Glutamatergic neuron (in vitro differentiated cells): ENCODE measurements around the gene SNAPIN. TPM values are rescaled to one million over a fixed set of nuclear protein-coding genes. Genes with fewer than 3 reads are reported as not detected.

Experiments used
- DNase-seq: peaks from one replicate; pipeline ENCODE4 v3.0.0; 2022
- H3K27ac Mint-ChIP-seq: one replicate; pipeline ENCODE4 v1.8.0; 2020; ENCODE audit warnings: mild to moderate bottlenecking, mixed read lengths, inconsistent platforms; ENCODE audit not compliant: unreplicated experiment
- H3K27me3 Mint-ChIP-seq: one replicate; pipeline ENCODE4 v1.8.0; 2020; ENCODE audit warnings: mild to moderate bottlenecking, moderate library complexity, mixed read lengths, inconsistent platforms; ENCODE audit not compliant: unreplicated experiment
- H3K36me3 Mint-ChIP-seq: one replicate; pipeline ENCODE4 v1.8.0; 2020; ENCODE audit warnings: mild to moderate bottlenecking, mixed read lengths, inconsistent platforms; ENCODE audit not compliant: unreplicated experiment
- H3K4me1 Mint-ChIP-seq: one replicate; pipeline ENCODE4 v1.8.0; 2020; ENCODE audit warnings: mild to moderate bottlenecking, low read depth, mixed read lengths, inconsistent platforms; ENCODE audit not compliant: unreplicated experiment
- H3K4me3 Mint-ChIP-seq: one replicate; pipeline ENCODE4 v1.8.0; 2020; ENCODE audit warnings: mild to moderate bottlenecking, mixed read lengths, inconsistent platforms; ENCODE audit not compliant: unreplicated experiment
- H3K9me3 Mint-ChIP-seq: one replicate; pipeline ENCODE4 v1.8.0; 2020; ENCODE audit warnings: mild to moderate bottlenecking, moderate library complexity, mixed read lengths, inconsistent platforms; ENCODE audit not compliant: unreplicated experiment
- total RNA-seq: library from RNA; stranded (reverse); fragmentation: NEBNext Ultra II Directional; extraction: Animal tissue kit (Norgen Biotek cat#: 25700); gene quantifications from one replicate; pipeline ENCODE4 v1.2.1, GENCODE V29; 2021; ENCODE audit not compliant: unreplicated experiment
- TF ChIP-seq, protein P1 (sequence below): fragments of 200-600 bp; sonication (generic); IDR thresholded peaks from one replicate; pipeline ENCODE4 v1.5.0; 2021; ENCODE audit not compliant: partially characterized antibody, unreplicated experiment

SNAPIN gene
- total RNA-seq, 1 donor from 2014 or later = 30.8 TPM

DNA sequence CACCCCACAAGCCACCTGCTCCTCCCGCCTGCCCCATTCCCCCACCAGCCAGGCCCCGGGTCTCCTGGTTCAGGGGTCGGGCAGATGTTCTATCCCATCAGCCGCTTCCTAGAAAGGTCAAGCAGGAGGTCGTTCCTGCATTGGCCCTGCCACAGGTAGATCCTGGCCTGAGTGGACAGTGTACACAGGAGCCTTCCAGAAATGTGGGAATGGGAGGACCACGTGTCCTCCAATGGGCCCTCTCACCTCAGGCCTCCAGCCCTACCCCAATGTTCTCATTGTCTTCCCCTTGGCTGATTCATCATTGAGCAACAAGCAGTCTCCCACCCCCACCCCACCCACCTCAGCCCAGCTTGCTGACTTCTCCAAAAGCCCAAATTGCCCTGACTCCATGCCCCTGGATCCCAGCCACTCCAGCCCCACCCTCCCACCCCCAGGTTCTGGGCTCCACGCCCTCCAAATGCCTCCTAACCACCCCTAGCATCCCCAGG lies 47.6 kb upstream of the SNAPIN start:
- DNase-seq = no peak
- H3K36me3 Mint-ChIP-seq = no peaks in the 10 kb centered on the region
- peaks cover 11% of the 10 kb centered on the region for H3K9me3 Mint-ChIP-seq
- no peak overlapping the region for H3K4me3 Mint-ChIP-seq
- H3K4me1 Mint-ChIP-seq = peaks cover 13% of the 10 kb centered on the region
- TF ChIP-seq, protein P1, sequence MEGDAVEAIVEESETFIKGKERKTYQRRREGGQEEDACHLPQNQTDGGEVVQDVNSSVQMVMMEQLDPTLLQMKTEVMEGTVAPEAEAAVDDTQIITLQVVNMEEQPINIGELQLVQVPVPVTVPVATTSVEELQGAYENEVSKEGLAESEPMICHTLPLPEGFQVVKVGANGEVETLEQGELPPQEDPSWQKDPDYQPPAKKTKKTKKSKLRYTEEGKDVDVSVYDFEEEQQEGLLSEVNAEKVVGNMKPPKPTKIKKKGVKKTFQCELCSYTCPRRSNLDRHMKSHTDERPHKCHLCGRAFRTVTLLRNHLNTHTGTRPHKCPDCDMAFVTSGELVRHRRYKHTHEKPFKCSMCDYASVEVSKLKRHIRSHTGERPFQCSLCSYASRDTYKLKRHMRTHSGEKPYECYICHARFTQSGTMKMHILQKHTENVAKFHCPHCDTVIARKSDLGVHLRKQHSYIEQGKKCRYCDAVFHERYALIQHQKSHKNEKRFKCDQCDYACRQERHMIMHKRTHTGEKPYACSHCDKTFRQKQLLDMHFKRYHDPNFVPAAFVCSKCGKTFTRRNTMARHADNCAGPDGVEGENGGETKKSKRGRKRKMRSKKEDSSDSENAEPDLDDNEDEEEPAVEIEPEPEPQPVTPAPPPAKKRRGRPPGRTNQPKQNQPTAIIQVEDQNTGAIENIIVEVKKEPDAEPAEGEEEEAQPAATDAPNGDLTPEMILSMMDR = no peak
- peaks cover 9% of the 10 kb centered on the region for H3K27me3 Mint-ChIP-seq
- H3K27ac Mint-ChIP-seq = no peak overlapping the region

DNA sequence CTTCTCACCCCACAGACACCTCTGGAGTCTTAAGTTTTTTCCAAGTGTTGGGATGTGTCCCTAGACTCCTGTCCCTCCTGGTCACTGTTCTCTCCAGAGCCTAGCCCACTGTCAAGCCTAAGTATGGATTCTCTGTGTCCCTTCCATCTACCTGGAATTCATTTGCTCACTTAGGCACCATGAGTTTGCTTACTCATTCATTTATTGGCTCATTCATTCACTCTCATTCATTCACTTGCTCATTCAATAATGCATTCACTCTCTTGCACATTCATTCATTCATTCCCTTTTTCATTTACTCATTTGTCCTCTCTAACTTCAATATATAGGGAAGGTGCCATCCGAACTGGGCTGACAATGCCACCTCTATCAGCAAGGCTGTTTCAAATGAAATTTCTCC lies 47.1 kb upstream of the SNAPIN start:
- H3K27ac Mint-ChIP-seq = no peak overlapping the region

GRCh38 chr1:153612111-153612754 lies 46.3 kb upstream of the SNAPIN start:
- TF ChIP-seq, protein P1 = no peak
- peaks cover 13% of the 10 kb centered on the region for H3K4me1 Mint-ChIP-seq
- H3K9me3 Mint-ChIP-seq = peaks cover 8% of the 10 kb centered on the region
- no peaks in the 10 kb centered on the region for H3K36me3 Mint-ChIP-seq
- no peak for DNase-seq
- H3K27ac Mint-ChIP-seq = no peak overlapping the region
- no peak overlapping the region for H3K4me3 Mint-ChIP-seq
- H3K27me3 Mint-ChIP-seq = peaks cover 11% of the 10 kb centered on the region

More for the DNA sequence above, 47.1 kb upstream of the SNAPIN start:
- Mint-ChIP-seq H3K9me3 (peaks cover 11% of the 10 kb centered on the region), H3K4me1 (peaks cover 13% of the 10 kb centered on the region), H3K4me3 (no peak overlapping the region), H3K36me3 (no peaks in the 10 kb centered on the region), H3K27me3 (peaks cover 11% of the 10 kb centered on the region)
- DNase-seq = no peak
- TF ChIP-seq, protein P1 = no peak

DNA sequence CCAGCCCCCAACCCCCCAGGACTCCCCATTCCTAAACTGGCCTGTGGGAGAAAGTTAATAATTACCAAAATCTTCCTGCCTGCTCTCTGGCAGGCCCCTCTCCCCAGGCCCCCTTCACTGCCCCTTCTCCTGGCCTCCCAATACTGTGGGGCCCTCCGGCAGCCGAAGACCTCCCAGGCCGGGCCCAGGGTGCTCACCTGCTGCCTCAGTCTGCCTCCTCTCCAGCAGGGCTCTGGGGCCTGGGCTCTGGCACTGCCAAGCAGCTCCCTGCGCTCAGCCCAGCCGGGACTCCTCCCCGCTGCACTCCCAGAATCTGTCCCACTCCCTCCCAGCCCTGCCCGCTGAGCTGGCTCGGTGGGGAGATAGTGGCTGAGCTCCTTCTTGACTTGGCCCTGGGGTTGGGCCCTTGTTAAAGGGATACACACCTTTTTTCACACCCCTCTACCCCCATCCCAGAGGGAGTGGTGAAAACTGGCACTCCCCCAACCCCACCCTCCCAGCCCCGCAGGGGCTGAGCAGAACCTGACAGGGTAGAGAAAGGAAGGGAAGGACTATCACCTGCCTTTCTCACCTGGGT lies 45.7 kb upstream of the SNAPIN start, which contains the start of gene S100A16:
S100A16 (minus strand) TSS at position 383 of the 577 bp plus-strand sequence. CDS start 4,986 bp downstream, outside the sequence.
- no peak for DNase-seq
- no peak within 1 kb of the TSS for H3K27ac Mint-ChIP-seq

DNA sequence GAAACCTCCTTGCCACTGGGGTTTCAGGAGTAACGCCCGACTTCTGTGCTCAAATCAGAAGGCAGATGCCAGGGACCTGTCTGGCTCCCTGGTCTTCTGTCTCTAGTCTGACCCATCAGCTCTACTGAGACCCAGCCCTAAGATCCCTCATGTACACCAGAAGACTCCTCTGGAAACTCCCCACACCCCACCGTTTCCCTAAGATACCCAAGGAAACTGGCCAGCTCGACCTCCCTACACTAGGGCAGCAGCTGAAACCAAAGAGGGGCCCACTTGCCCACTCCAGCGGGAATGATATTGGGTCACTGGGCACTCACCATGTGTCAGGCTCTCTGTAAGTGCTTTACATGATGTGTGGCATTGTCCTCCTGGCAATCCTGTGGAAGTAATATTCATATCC lies 45.1 kb upstream of the SNAPIN start:
- peaks cover 9% of the 10 kb centered on the region for H3K27me3 Mint-ChIP-seq
- H3K27ac Mint-ChIP-seq = no peak overlapping the region
- H3K4me1 Mint-ChIP-seq = peaks cover 8% of the 10 kb centered on the region
- no peak overlapping the region for H3K4me3 Mint-ChIP-seq
- TF ChIP-seq, protein P1 = no peak
- H3K36me3 Mint-ChIP-seq = no peaks in the 10 kb centered on the region
- no peak for DNase-seq
- peaks cover 6% of the 10 kb centered on the region for H3K9me3 Mint-ChIP-seq

More for the DNA sequence above, 45.7 kb upstream of the SNAPIN start, which contains the start of gene S100A16:
- Mint-ChIP-seq H3K36me3 (no peaks in the 10 kb centered on the region), H3K9me3 (peaks cover 6% of the 10 kb centered on the region), H3K27me3 (peaks cover 11% of the 10 kb centered on the region), H3K4me1 (peaks cover 10% of the 10 kb centered on the region), H3K4me3 (no peak within 1 kb of the TSS)
- TF ChIP-seq, protein P1 = no peak
